ENCODE data around the gene P3H1.

DNA sequence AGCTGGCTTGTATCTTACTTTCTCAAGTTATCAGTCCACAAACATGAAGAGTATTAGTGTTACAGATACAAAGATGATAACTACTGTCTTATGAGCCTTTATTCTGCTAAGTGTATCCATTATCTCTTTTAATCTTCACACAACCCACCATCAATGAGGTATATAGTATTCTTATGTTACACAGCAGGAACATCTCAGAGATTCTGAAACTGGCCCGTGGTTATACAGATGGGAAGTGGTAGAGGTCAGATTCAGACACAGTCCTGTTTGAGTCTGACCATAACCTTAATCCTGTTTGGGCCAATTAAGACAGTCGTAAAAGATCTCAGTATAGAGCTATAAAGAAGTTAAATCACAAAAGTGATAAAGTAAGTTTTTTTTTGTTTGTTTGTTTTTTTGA lies 12.9 kb upstream of the P3H1 start:
- no peak for TF ChIP-seq POLR2AphosphoS5 (IDR thresholded peaks at IDR 0.05; ENCODE audit: low read depth, low read length)
- TF ChIP-seq, protein P1, sequence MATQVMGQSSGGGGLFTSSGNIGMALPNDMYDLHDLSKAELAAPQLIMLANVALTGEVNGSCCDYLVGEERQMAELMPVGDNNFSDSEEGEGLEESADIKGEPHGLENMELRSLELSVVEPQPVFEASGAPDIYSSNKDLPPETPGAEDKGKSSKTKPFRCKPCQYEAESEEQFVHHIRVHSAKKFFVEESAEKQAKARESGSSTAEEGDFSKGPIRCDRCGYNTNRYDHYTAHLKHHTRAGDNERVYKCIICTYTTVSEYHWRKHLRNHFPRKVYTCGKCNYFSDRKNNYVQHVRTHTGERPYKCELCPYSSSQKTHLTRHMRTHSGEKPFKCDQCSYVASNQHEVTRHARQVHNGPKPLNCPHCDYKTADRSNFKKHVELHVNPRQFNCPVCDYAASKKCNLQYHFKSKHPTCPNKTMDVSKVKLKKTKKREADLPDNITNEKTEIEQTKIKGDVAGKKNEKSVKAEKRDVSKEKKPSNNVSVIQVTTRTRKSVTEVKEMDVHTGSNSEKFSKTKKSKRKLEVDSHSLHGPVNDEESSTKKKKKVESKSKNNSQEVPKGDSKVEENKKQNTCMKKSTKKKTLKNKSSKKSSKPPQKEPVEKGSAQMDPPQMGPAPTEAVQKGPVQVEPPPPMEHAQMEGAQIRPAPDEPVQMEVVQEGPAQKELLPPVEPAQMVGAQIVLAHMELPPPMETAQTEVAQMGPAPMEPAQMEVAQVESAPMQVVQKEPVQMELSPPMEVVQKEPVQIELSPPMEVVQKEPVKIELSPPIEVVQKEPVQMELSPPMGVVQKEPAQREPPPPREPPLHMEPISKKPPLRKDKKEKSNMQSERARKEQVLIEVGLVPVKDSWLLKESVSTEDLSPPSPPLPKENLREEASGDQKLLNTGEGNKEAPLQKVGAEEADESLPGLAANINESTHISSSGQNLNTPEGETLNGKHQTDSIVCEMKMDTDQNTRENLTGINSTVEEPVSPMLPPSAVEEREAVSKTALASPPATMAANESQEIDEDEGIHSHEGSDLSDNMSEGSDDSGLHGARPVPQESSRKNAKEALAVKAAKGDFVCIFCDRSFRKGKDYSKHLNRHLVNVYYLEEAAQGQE (IDR thresholded peaks at IDR 0.05; ENCODE audit: insufficient read depth in 1 of 2, low read depth in 2 of 2, low read length in 2 of 2) = no peak
- no peak for TF ChIP-seq TAF1 (IDR thresholded peaks at IDR 0.05; ENCODE audit: borderline replicate concordance, insufficient read depth, low read length)
- TF ChIP-seq FOXP2 (optimal IDR thresholded peaks at IDR 0.05; ENCODE audit: borderline replicate concordance, extremely low read depth, extremely low read length, insufficient read depth) = no peak
- no peak for TF ChIP-seq SIN3A (IDR thresholded peaks at IDR 0.05; ENCODE audit: borderline replicate concordance, insufficient read depth, low read length)

Data from PFSK-1 (cell line).